OCI-LY7 (cell line): ENCODE measurements around the gene SLX4IP.

Experiments
- EZH2phosphoT487 ChIP-seq: fragments of 200-600 bp; sonication (generic); IDR thresholded peaks from 2 replicates; pipeline ENCODE4 v1.6.1; 2018; ENCODE audit warnings: low read depth, borderline replicate concordance, mild to moderate bottlenecking, mixed run types, antibody characterized with exemption, low read length, moderate library complexity, mixed read lengths
- TF ChIP-seq, protein P1 (sequence below): fragments of 200-600 bp; sonication (generic); conservative IDR thresholded peaks from 2 replicates; pipeline ENCODE4 v1.5.1; 2014; ENCODE audit warnings: mild to moderate bottlenecking, antibody characterized with exemption, low read length, moderate library complexity, mixed read lengths

DNA sequence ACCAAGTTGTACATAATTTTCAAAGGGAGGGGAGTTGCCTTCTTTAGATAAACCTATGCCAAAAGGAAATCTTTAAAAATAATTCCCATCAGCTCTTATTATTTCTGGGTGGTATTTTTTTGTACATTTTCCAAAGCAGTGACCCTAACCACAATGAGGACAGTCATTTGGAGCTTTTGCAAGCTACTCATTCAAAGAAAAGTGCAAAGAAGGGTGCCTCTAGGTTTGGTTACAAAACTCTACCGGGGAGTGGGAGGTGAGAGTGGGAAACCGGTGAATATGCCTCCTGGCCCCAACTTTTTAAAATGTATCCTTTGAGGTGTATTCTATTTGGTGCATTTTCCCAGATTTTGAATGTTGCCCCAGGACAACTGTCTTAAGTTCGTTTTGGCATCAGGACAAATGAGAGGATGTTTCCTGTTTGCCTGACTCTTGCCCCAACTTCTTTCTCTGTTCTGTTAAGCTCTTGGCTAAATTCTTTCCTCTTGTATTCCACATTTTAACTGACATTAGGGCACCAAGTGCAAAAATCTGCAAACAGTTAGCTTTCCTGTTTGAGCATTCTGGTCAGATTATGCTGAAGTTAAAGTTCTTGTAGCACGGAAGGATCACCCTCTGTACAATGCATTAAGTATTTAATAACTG lies 78.9 kb downstream of the SLX4IP start:
- TF ChIP-seq, protein P1, sequence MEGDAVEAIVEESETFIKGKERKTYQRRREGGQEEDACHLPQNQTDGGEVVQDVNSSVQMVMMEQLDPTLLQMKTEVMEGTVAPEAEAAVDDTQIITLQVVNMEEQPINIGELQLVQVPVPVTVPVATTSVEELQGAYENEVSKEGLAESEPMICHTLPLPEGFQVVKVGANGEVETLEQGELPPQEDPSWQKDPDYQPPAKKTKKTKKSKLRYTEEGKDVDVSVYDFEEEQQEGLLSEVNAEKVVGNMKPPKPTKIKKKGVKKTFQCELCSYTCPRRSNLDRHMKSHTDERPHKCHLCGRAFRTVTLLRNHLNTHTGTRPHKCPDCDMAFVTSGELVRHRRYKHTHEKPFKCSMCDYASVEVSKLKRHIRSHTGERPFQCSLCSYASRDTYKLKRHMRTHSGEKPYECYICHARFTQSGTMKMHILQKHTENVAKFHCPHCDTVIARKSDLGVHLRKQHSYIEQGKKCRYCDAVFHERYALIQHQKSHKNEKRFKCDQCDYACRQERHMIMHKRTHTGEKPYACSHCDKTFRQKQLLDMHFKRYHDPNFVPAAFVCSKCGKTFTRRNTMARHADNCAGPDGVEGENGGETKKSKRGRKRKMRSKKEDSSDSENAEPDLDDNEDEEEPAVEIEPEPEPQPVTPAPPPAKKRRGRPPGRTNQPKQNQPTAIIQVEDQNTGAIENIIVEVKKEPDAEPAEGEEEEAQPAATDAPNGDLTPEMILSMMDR = no peak
- no peak for TF ChIP-seq EZH2phosphoT487
